ENCODE measurements around the gene OR5L2. TPM values are rescaled to one million over a fixed set of nuclear protein-coding genes. Genes with fewer than 3 reads are reported as not detected.

The OR5L2 gene
- total RNA-seq = not detected in 2 replicates

GRCh38 chr11:55826919-55827318 lies at the start of gene OR5L2:
TSS of gene OR5L2 (plus strand) at chr11:55827219. CDS start at chr11:55827219, 0 bp downstream.

GRCh38 chr11:55795256-55795655 lies 31.8 kb upstream of the OR5L2 start, which contains the start of gene OR5D14:
TSS of gene OR5D14 (plus strand) at chr11:55795556. CDS start at chr11:55795556, 0 bp downstream.

GRCh38 chr11:55811067-55811466 lies 16.0 kb upstream of the OR5L2 start, which contains the start of gene OR5L1:
TSS of gene OR5L1 (plus strand) at chr11:55811367. CDS start at chr11:55811467, 100 bp downstream.

DNA sequence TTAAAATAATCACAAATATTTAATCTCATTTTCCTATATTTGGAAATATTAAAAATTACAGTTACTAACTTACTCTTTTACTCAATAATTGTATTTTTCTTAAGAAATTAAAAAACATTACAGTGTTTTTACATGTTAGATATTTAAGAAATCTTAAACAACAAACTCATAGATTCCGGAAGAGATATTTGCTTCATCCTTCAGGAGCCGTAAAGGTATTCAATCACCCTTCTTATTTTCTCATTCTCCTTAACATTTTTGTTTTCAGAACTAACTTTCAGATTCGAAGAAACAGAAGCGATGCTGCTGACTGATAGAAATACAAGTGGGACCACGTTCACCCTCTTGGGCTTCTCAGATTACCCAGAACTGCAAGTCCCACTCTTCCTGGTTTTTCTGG lies 7.7 kb upstream of the OR5L2 start, which contains the start of gene OR5D18:
Gene OR5D18 (plus strand): TSS at position 301 of the 400 bp plus-strand sequence. CDS start 0 bp downstream, at position 301.

GRCh38 chr11:55838452-55838851 lies 11.4 kb downstream of the OR5L2 start, which contains the start of gene OR5D16:
TSS of gene OR5D16 (plus strand) at chr11:55838752. CDS start at chr11:55838752, 0 bp downstream.

Small RNAs within 50 kb of the gene (small RNA-seq; reads per million reads assigned to genes)
- not detected for gene AC036111.3

Other genes with a start within 250 kb of the OR5L2 start
- gene OR4C11, start 219.6 kb upstream of the OR5L2 start, total RNA-seq = not detected in 2 replicates
- gene OR4P4, start 192.1 kb upstream of the OR5L2 start, total RNA-seq = not detected in 2 replicates
- not detected in 2 replicates for gene OR4S2, start 178.9 kb upstream of the OR5L2 start, total RNA-seq
- not detected in 2 replicates for gene OR4C6, start 165.0 kb upstream of the OR5L2 start, total RNA-seq
- not detected in 2 replicates for gene OR5D13, start 53.8 kb upstream of the OR5L2 start, total RNA-seq
- gene OR5D14, start 31.7 kb upstream of the OR5L2 start, total RNA-seq = not detected in 2 replicates
- gene OR5L1, start 15.9 kb upstream of the OR5L2 start, total RNA-seq = not detected in 2 replicates
- gene OR5D18, start 7.6 kb upstream of the OR5L2 start, total RNA-seq = not detected in 2 replicates
- gene OR5D16, start 11.5 kb downstream of the OR5L2 start, total RNA-seq = not detected in 2 replicates
- gene TRIM51, start 56.1 kb downstream of the OR5L2 start, total RNA-seq = not detected in 2 replicates
- gene OR5W2, start 87.4 kb downstream of the OR5L2 start, total RNA-seq = not detected in 2 replicates
- gene OR5I1, start 109.2 kb downstream of the OR5L2 start, total RNA-seq = not detected in 2 replicates
- not detected in 2 replicates for gene OR10AG1, start 142.7 kb downstream of the OR5L2 start, total RNA-seq
- not detected in 2 replicates for gene OR5F1, start 167.4 kb downstream of the OR5L2 start, total RNA-seq
- gene OR5AS1, start 200.4 kb downstream of the OR5L2 start, total RNA-seq = not detected in 2 replicates

All from subcutaneous preadipocyte (primary cell).